Fibroblast of the aortic adventitia (primary cell): ENCODE results near the gene TNFSF13B. TPM values are rescaled to one million over a fixed set of nuclear protein-coding genes. Genes with fewer than 3 reads are reported as not detected.

Source experiments
- DNase-seq: peaks from one replicate; pipeline ENCODE4 v3.0.0-alpha.2; 2010; ENCODE audit warnings: low read depth
- H3K4me3 ChIP-seq: 2 replicates; pipeline ENCODE4 v1.5.1; 2011; ENCODE audit warnings: low read depth, mild to moderate bottlenecking, control low read depth, low read length, moderate library complexity
- total RNA-seq: library from RNA; depleted of rRNA; stranded (reverse); fragments of >200 nt; gene quantifications from 2 replicates; pipeline ENCODE4 v1.2.3, GENCODE V29; 2012; ENCODE audit warnings: low replicate concordance
- TF ChIP-seq, protein P1 (sequence below): IDR thresholded peaks from 2 replicates; pipeline ENCODE4 v1.5.1; 2011; ENCODE audit warnings: mild to moderate bottlenecking, low read length, control low read depth, inconsistent platforms; ENCODE audit not compliant: insufficient read depth

TNFSF13B gene
- total RNA-seq, 1 donor, result 5.6 TPM

DNA sequence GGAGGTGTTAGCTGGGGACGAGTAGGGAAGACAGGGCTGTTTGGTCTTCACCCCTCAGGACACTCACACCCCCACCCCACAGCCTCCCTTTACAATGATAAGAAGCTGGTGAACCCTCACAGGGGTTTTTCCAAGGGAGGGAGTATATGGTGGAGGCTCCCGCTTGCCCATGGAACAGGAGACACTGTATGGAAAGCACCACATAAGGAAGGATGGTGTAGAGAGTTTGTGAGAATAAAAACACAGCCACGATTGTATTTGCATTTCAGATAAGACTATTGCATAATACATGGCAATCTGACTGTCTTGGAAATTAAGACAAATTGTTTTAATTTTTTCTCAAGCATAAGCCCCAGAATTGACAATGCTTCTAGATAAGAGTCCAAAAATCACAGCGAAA lies 46.9 kb downstream of the TNFSF13B start:
- H3K4me3 ChIP-seq, result no peak overlapping the region
- TF ChIP-seq, protein P1, sequence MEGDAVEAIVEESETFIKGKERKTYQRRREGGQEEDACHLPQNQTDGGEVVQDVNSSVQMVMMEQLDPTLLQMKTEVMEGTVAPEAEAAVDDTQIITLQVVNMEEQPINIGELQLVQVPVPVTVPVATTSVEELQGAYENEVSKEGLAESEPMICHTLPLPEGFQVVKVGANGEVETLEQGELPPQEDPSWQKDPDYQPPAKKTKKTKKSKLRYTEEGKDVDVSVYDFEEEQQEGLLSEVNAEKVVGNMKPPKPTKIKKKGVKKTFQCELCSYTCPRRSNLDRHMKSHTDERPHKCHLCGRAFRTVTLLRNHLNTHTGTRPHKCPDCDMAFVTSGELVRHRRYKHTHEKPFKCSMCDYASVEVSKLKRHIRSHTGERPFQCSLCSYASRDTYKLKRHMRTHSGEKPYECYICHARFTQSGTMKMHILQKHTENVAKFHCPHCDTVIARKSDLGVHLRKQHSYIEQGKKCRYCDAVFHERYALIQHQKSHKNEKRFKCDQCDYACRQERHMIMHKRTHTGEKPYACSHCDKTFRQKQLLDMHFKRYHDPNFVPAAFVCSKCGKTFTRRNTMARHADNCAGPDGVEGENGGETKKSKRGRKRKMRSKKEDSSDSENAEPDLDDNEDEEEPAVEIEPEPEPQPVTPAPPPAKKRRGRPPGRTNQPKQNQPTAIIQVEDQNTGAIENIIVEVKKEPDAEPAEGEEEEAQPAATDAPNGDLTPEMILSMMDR, result no peak
- DNase-seq, result no peak

DNA sequence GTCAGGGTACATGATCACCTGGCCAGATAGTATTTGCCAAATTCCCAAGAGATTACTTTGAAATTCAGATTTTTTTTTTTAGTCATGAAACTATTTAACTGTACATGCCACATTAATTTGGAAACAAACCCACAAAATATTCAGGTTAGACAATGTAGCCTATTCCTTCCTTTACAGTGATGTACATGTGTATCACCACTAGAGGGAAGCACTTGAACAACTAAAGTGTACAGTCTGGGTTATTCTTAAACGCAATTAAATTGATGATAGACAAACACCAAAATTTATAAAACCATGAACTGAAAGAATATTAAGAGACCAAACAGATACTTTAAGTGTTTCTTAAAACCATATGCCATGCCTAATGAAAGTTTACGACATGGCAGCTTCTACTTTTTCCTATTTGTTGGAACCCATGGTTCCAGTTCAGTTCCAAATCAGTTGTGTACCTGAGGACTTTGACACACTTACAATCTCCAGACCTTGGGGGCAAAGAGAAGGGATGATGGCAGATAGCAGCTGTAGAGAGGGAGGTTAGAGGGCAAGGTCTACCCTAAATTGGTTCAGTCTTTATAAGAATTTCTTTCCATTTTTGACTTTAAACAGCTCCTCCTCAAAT lies 52.8 kb downstream of the TNFSF13B start:
- peak; percentile 62 for DNase-seq
- no peak overlapping the region for H3K4me3 ChIP-seq
- TF ChIP-seq, protein P1, result peak; percentile 68

DNA sequence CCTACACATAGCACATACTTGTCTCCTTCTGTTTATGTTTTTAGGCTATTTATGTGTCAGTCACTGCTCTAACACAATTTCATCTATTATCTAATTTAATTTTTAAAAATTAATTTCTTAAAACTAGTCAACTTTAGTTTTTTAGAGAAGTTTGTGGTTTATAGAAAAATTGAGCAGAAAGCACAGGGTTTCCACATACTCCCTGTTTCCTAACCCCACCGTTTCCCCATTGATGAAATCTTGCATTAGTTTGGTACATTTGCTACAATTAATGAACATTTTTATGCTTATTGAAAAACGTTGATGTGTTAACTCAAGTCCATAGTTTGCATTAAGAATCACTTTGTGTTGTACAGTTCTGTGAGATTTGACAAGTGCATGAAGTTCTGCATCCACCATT lies 53.5 kb downstream of the TNFSF13B start:
- TF ChIP-seq, protein P1, result no peak
- no peak for DNase-seq
- no peak overlapping the region for H3K4me3 ChIP-seq

DNA sequence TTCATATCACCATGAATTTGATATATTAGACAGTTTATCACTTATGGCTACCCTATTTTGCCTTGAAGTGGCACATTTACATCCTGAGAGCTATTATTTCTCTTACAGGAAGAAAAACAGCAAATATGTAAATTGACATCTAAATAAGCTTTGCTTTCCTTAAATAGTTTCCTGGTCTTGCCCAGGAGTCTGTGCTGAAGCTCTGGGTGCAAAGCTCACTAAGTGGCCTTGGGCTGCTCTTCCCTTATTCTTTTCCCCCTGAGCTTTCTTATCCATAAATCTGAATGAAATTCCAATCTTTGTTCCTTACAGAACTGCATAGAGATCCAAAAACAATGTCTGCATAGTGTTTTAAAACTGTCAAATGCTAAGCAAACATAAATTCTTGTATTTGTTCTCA lies 56.3 kb downstream of the TNFSF13B start:
- H3K4me3 ChIP-seq, result no peak overlapping the region
- DNase-seq, result no peak
- TF ChIP-seq, protein P1, result no peak

DNA sequence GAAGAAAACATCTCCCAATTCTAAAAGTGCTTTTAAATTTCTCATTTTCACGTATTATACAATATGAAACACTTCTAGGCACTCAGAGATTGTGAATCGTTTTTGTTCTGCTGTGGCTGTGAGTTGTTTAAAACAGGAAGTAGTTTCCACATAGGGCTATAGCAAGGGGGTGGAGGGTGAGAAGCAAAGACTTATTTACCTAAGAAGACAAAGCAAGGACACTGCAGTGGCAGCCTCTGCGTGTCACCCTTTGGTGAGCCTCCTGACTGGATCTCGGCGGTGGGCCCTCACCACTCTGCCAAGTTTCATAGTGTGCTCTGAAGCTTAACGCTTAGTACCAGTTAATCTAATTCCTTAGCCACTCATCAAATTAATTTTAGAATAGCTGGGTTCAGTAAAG lies 56.8 kb downstream of the TNFSF13B start:
- TF ChIP-seq, protein P1, result no peak
- no peak for DNase-seq
- H3K4me3 ChIP-seq, result no peak overlapping the region

DNA sequence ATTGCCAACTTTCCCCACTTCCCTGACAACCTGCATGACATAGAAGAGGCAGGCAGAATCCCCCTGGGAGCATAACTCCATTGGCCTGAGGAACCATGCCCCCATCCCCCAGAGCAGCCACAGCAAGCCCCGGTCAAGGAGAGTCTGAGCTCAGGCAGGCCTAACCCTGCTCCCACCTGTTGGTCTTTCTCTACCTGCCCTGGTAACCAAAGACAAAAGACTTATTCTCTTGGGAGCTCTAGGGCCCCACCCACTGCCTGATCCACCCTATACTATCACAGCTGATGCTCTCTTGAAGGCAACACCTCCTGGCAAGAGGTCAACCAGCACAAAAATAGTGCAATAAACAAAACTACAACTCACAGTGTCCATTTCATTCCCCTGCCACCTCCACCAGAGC lies 59.3 kb downstream of the TNFSF13B start:
- no peak for DNase-seq
- TF ChIP-seq, protein P1, result no peak
- no peak overlapping the region for H3K4me3 ChIP-seq

DNA sequence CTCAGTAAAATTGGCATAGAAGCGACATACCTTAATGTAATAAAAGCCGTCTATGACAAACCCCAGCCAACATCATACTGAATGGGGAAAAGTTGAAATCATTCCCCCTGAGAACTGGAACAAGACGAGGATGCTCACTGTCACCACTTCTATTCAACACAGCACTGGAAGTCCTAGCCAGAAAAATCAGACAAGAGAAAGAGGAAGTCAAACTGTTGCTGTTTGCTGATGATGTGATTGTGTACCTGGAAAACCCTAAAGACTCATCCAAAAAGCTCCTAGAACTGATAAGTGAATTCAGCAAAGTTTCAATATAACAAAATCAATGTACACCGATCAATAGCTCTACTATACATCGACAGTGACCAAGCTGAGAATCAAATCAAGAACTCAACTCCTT lies 63.3 kb downstream of the TNFSF13B start:
- DNase-seq, result no peak
- TF ChIP-seq, protein P1, result no peak
- H3K4me3 ChIP-seq, result no peak overlapping the region
